Breast epithelium (tissue), 4 donors: ENCODE measurements around the gene BPHL. TPM values are rescaled to one million over a fixed set of nuclear protein-coding genes. Genes with fewer than 3 reads are reported as not detected.
"Not testable (repeated sequence)": the region's sequence is repeated elsewhere in the genome, so short reads cannot be mapped to it uniquely, and the experiment has no call there.

Experiments
- DNase-seq, 2 donors: peaks; one replicate each; pipeline ENCODE4 v3.0.0-alpha.2; 2019; ENCODE audit warnings: low spot score in 2 of 2
- H3K27ac ChIP-seq, 2 donors: fragments of 200-600 bp; sonication (generic) in 1 of 2; one replicate each; pipeline ENCODE4 v1.5.1; 2016 to 2019; ENCODE audit warnings: mild to moderate bottlenecking in 1 of 2
- H3K27me3 ChIP-seq, 2 donors: fragments of 200-600 bp; sonication (generic) in 1 of 2; one replicate each; pipeline versions ENCODE4 v1.5.1 to v1.6.0; 2017 to 2019; ENCODE audit warnings: control low read depth in 1 of 2, mild to moderate bottlenecking in 1 of 2
- H3K36me3 ChIP-seq: fragments of 200-600 bp; one replicate; pipeline ENCODE4 v1.5.1; 2019
- H3K4me1 ChIP-seq, 2 donors: fragments of 200-600 bp; sonication (generic); one replicate each; pipeline ENCODE4 v1.5.1; 2016 to 2019; ENCODE audit warnings: control low read depth in 1 of 2
- H3K4me3 ChIP-seq, 3 donors: fragments of 200-600 bp; sonication (generic); 1 replicate in 2 of 3; 2 replicates in 1 of 3; pipeline ENCODE4 v1.5.1; 2016 to 2019; ENCODE audit warnings: mild to moderate bottlenecking in 3 of 3, moderate library complexity in 2 of 3
- H3K9me3 ChIP-seq, 2 donors: fragments of 200-600 bp; sonication (generic) in 1 of 2; one replicate each; pipeline ENCODE4 v1.5.1; 2016 to 2019; ENCODE audit warnings: control low read depth in 1 of 2
- POLR2A ChIP-seq: fragments of 450-650 bp; IDR thresholded peaks from one replicate; pipeline ENCODE4 v1.6.1; 2016; ENCODE audit warnings: antibody characterized with exemption, mild to moderate bottlenecking, moderate library complexity
- POLR2AphosphoS5 ChIP-seq, 3 donors: sonication (generic); formaldehyde crosslinking; IDR thresholded peaks; one replicate each; pipeline ENCODE4 v1.6.1; 2017; ENCODE audit warnings: antibody characterized with exemption in 3 of 3
- intact Hi-C: fragments of 100-400 bp; cut with DNase I; formaldehyde crosslinking; loops from one replicate; pipeline ENCODE4 v1.15.1; 2023; ENCODE audit warnings: low total_unique reads
- total RNA-seq, 3 donors: library from RNA; depleted of rRNA; stranded (reverse); fragments of >200 nt; gene quantifications; one replicate each; pipeline ENCODE4 v1.1.0, GENCODE V29; 2016
- TF ChIP-seq, protein P1 (sequence below), 3 donors: fragments of 450-650 bp; IDR thresholded peaks; one replicate each; pipeline ENCODE4 v1.5.1; 2016 to 2017; ENCODE audit warnings: antibody characterized with exemption in 3 of 3, mild to moderate bottlenecking in 3 of 3, moderate library complexity in 3 of 3

Gene BPHL
- total RNA-seq, 3 donors from 2014 or later: 15.4 to 19.4 (median 19.3) TPM

GRCh38 chr6:3186974-3187382, 68.5 kb downstream of the BPHL start:
- Histone ChIP-seq H3K9me3 (no peaks in the 10 kb centered on the region), H3K4me3 (no peak overlapping the region), H3K36me3 (no peaks in the 10 kb centered on the region), H3K27ac (no peak overlapping the region), H3K27me3 (no peaks in the 10 kb centered on the region), H3K4me1 (no peaks in the 10 kb centered on the region)
- no peak for DNase-seq
- TF ChIP-seq POLR2A: no peak
- TF ChIP-seq POLR2AphosphoS5 (IDR thresholded peaks at IDR 0.05): no peak
- TF ChIP-seq, protein P1, sequence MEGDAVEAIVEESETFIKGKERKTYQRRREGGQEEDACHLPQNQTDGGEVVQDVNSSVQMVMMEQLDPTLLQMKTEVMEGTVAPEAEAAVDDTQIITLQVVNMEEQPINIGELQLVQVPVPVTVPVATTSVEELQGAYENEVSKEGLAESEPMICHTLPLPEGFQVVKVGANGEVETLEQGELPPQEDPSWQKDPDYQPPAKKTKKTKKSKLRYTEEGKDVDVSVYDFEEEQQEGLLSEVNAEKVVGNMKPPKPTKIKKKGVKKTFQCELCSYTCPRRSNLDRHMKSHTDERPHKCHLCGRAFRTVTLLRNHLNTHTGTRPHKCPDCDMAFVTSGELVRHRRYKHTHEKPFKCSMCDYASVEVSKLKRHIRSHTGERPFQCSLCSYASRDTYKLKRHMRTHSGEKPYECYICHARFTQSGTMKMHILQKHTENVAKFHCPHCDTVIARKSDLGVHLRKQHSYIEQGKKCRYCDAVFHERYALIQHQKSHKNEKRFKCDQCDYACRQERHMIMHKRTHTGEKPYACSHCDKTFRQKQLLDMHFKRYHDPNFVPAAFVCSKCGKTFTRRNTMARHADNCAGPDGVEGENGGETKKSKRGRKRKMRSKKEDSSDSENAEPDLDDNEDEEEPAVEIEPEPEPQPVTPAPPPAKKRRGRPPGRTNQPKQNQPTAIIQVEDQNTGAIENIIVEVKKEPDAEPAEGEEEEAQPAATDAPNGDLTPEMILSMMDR (IDR thresholded peaks at IDR 0.05): no peak
- intact Hi-C loops: no loop called here

DNA sequence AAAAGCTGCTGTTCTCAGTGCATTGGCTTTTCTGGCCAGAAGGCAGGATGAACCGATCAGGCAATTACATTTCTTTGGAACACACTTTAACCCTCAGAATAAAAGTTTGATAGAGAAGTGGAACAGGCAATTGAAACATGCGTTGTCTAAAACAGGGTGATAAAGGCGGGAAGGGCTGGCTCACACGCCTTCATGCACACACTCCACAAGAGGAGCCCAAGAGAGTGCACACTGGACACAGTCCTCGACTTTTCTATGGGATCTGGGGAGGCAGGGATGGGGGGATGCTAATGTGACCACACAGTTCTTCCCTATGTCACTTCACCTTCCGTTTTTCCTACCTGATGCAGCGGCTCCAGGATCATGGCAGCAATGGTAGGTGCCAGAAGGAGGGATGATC, 69.8 kb downstream of the BPHL start:
- TF ChIP-seq, protein P1 (IDR thresholded peaks at IDR 0.05): no peak
- TF ChIP-seq POLR2A (no peak), POLR2AphosphoS5 (IDR thresholded peaks at IDR 0.05) (no peak)
- H3K9me3 ChIP-seq: no peaks in the 10 kb centered on the region
- no peak for DNase-seq
- H3K4me1 ChIP-seq: no peaks in the 10 kb centered on the region
- H3K4me3 ChIP-seq: no peak overlapping the region
- H3K36me3 ChIP-seq: no peaks in the 10 kb centered on the region
- no peaks in the 10 kb centered on the region for H3K27me3 ChIP-seq
- intact Hi-C loops: no loop called here
- no peak overlapping the region for H3K27ac ChIP-seq

- H3K9me3 ChIP-seq, H3K4me1 ChIP-seq, H3K4me3 ChIP-seq, H3K27ac ChIP-seq, intact Hi-C loops, DNase-seq, H3K27me3 ChIP-seq, H3K36me3 ChIP-seq: not testable (repeated sequence)
Measured at GRCh38 chr6:3189192-3189591, 70.7 kb downstream of the BPHL start.

- Histone ChIP-seq H3K9me3 (no peaks in the 10 kb centered on the region), H3K36me3 (no peaks in the 10 kb centered on the region), H3K4me1 (no peaks in the 10 kb centered on the region), H3K27me3 (no peaks in the 10 kb centered on the region), H3K27ac (no peak overlapping the region), H3K4me3 (no peak overlapping the region)
- TF ChIP-seq POLR2A (no peak), POLR2AphosphoS5 (IDR thresholded peaks at IDR 0.05) (no peak)
- TF ChIP-seq, protein P1 (IDR thresholded peaks at IDR 0.05): no peak
- intact Hi-C loops: loop anchor here (5.0 kb wide), 1 partner anchor 1027 kb away; no protein-coding TSS in a partner anchor
- no peak for DNase-seq
Measured at GRCh38 chr6:3190056-3190455, 71.5 kb downstream of the BPHL start.

- TF ChIP-seq POLR2A: no peak
- no peak for TF ChIP-seq POLR2AphosphoS5 (IDR thresholded peaks at IDR 0.05)
- TF ChIP-seq, protein P1 (IDR thresholded peaks at IDR 0.05): no peak
- no peak overlapping the region for H3K4me3 ChIP-seq
- no peak for DNase-seq
- no peaks in the 10 kb centered on the region for H3K27me3 ChIP-seq
- intact Hi-C loops: loop anchor here (5.0 kb wide), 1 partner anchor 1027 kb away; no protein-coding TSS in a partner anchor
- H3K27ac ChIP-seq: no peak overlapping the region
- no peaks in the 10 kb centered on the region for H3K36me3 ChIP-seq
- no peaks in the 10 kb centered on the region for H3K4me1 ChIP-seq
- H3K9me3 ChIP-seq: no peaks in the 10 kb centered on the region
Measured at GRCh38 chr6:3190779-3191178, 72.3 kb downstream of the BPHL start.
